Activated CD8-positive, alpha-beta T cell treated with anti-CD3 and anti-CD28 coated beads, Interleukin-2, amount 10 ng/mL, durations not matched to agents 7 days and 5 days (primary cell): ENCODE results near the gene FXR1. TPM values are rescaled to one million over a fixed set of nuclear protein-coding genes. Genes with fewer than 3 reads are reported as not detected.
A peak's percentile ranks its signal among the peaks of the same experiment; 100 is the strongest.
"Not testable (repeated sequence)": the region's sequence is repeated elsewhere in the genome, so short reads cannot be mapped to it uniquely, and the experiment has no call there.

Experiments
- ATAC-seq: fragments of 150-1000 bp; cut with Tn5 transposase; one replicate; pipeline ENCODE4 v1.10.0; 2021; ENCODE audit warnings: moderate library complexity
- CTCF ChIA-PET: fragments of 350-600 bp; sonication (Branson Sonifier 250); formaldehyde crosslinking; loops from one replicate; lab custom pipeline; 2021; ENCODE audit warnings: antibody characterized with exemption; lab: Charles Lee
- POLR2A ChIA-PET: fragments of 350-600 bp; sonication (Branson Sonifier 250); formaldehyde crosslinking; loops from one replicate; lab custom pipeline; 2021; ENCODE audit warnings: antibody characterized with exemption; lab: Charles Lee
- DNase-seq: peaks from one replicate; pipeline ENCODE4 v3.0.0-alpha.2; 2020
- H3K27ac Mint-ChIP-seq: one replicate; pipeline ENCODE4 v1.8.0; 2021; ENCODE audit warnings: mild to moderate bottlenecking, mixed read lengths
- H3K27me3 Mint-ChIP-seq: one replicate; pipeline ENCODE4 v1.8.0; 2021; ENCODE audit warnings: low read depth, mixed read lengths
- H3K36me3 Mint-ChIP-seq: one replicate; pipeline ENCODE4 v1.8.0; 2021; ENCODE audit warnings: low read depth, mixed read lengths
- H3K4me1 Mint-ChIP-seq: one replicate; pipeline ENCODE4 v1.8.0; 2021; ENCODE audit warnings: low read depth, mixed read lengths
- H3K4me3 Mint-ChIP-seq: one replicate; pipeline ENCODE4 v1.8.0; 2021; ENCODE audit warnings: mild to moderate bottlenecking, mixed read lengths
- H3K9me3 Mint-ChIP-seq: one replicate; pipeline ENCODE4 v1.8.0; 2022; ENCODE audit warnings: mixed read lengths; ENCODE audit not compliant: insufficient read depth
- total RNA-seq, 2 experiments: library from RNA; stranded (reverse); gene quantifications; one replicate each; pipeline ENCODE4 v1.2.3, GENCODE V29; 2021

FXR1 gene
- total RNA-seq, 2 experiments from 2014 or later: 120 to 134 TPM

DNA sequence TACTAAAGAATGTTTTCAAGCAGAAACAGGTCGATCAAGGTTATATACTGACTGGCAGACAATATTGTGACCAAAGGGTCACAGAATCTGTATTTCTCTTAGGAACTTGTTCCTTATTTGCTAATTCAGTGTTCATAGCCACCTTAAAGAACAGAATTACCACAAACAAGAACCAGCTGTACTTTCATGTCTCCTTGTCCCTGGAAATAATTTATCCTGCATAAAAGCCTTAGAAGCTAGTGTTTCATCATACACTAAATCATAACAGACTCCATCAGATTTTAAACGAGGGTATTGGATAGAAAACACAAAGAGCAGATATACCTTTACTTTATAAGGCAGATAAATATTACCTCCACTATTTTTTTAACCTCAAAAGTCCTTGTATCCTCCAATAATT is 70.7 kb downstream of the FXR1 start:
- Mint-ChIP-seq H3K4me3 (no peak overlapping the region), H3K36me3 (peaks cover 35% of the 10 kb centered on the region), H3K27ac (no peak overlapping the region), H3K9me3 (no peaks in the 10 kb centered on the region), H3K27me3 (no peaks in the 10 kb centered on the region), H3K4me1 (peaks cover 12% of the 10 kb centered on the region)
- DNase-seq (no peak), ATAC-seq (no peak)
- CTCF ChIA-PET: no interaction called here
- POLR2A ChIA-PET: no interaction called here

DNA sequence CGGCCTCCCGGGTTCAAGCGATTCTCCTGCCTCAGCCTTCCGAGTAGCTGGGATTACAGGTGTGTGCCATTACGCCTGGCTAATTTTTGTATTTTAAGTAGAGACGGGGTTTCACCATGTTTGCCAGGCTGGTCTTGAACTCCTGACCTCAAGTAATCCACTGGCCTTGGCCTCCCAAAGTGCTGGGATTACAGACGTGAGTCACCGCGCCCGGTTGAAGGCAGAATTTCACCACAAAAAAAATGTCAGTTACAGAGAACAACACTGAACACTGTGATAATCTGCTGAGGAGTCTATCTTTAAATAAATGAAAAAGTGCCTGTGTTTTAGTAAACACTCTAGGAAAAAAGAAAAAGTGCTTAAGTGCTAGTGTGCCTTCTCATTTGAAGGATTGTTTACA is 73.9 kb downstream of the FXR1 start:
- H3K27ac Mint-ChIP-seq, H3K9me3 Mint-ChIP-seq, CTCF ChIA-PET, H3K4me3 Mint-ChIP-seq, ATAC-seq, DNase-seq, POLR2A ChIA-PET, H3K27me3 Mint-ChIP-seq: not testable (repeated sequence)
- peaks cover 21% of the 10 kb centered on the region for H3K36me3 Mint-ChIP-seq
- peaks cover 28% of the 10 kb centered on the region for H3K4me1 Mint-ChIP-seq

DNA sequence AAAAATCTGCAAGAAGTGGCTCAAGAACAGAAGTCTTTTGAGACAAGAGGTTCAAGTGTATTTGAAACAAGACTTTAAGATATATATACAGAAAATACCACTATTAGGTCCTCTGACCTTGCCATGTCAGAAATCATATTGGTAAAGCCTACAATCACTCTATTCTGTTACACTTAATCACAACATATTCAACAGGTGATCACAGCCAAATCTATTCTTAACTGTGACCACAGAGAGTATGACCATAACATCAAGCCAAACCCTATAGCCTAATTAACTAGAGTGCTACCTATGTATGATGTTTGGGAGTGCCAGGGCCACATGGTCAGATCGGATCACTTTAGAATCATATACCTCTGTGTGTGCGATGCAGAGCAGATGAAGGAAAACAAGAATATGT is 74.9 kb downstream of the FXR1 start:
- Mint-ChIP-seq H3K4me3 (no peak overlapping the region), H3K4me1 (peaks cover 28% of the 10 kb centered on the region), H3K27me3 (no peaks in the 10 kb centered on the region), H3K27ac (no peak overlapping the region), H3K9me3 (no peaks in the 10 kb centered on the region), H3K36me3 (peaks cover 20% of the 10 kb centered on the region)
- POLR2A ChIA-PET: no interaction called here
- ATAC-seq (no peak), DNase-seq (no peak)
- CTCF ChIA-PET: no interaction called here

DNA sequence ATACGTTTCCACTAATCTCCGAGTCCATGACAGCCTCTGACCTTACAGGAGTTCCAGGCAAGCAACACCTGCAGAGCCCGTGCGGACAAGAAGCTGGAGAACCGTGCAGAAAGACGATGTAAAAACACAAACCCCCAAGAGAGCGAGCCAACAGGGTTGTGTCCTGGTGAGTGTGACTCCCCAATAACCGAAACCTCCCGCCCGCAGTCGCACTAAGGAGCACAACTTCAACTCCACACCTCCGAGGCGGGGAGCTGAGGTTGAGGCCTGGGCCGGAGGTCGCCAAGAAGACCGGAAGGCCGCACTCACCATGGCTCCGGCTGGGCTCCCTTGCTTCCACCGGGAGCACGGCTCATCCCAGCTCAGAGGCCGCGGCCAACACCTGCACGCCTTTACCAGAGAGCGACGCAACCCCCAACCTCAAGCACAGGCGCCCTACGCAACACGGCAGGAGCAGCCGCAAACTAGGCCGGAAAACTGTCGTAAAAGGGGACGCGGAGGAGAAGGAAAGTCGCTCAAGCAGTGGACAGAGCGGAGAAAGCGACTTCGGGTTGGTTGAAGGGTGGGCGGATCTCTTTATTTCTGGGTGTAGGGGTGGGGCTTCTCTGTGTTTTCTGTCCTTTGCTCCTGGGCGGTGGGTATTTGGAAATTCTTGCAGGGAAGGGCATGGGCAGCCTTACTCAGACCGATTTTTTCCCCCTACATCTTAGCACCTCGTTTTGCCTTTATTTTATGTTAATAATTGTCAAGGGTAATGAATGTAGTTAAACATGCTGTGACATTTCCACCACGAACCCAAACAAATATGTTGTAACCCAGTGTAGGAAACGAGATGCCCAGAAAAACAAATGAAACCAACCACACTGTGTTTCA is 77.1 kb downstream of the FXR1 start, which contains the start of gene DNAJC19:
TSS of gene DNAJC19 (minus strand) at position 446 of the 873 bp plus-strand sequence. CDS start at position 312, 134 bp downstream.
- CTCF ChIA-PET: no interaction called here
- Mint-ChIP-seq H3K4me3 (peak within 1 kb of the TSS; percentile 91), H3K36me3 (peaks cover 13% of the 10 kb centered on the region), H3K4me1 (peaks cover 28% of the 10 kb centered on the region), H3K9me3 (no peaks in the 10 kb centered on the region), H3K27ac (peak within 1 kb of the TSS; percentile 92), H3K27me3 (no peaks in the 10 kb centered on the region)
- ATAC-seq: peak; percentile 97
- DNase-seq: peak; percentile 94
- POLR2A ChIA-PET: interaction anchor here (1.0 kb wide), 1 partner anchor 77 kb away, joined by 8 read pairs; the partner anchor contains the start of gene FXR1

DNA sequence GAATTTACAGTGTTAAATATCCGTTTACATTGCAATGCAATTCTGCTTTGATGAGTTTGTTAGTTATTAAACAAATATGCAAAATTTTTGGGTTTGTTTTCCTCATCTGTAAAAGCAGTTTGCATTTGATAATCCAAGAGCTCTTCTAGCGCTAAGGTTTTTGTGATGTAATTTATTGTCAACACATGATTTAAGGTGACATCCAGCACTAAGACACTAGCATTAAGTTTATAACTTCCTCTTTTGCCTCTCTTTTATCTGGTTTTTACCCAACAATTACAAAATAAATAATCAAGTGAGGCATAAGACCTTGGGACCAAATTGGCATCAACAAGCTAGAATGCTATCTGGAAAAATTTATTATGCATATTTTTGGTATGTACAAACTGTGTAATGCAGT is 78.0 kb downstream of the FXR1 start:
- DNase-seq (no peak), ATAC-seq (no peak)
- Mint-ChIP-seq H3K4me3 (peak overlapping the region; percentile 91), H3K9me3 (no peaks in the 10 kb centered on the region), H3K27ac (no peak overlapping the region), H3K27me3 (peaks cover 3% of the 10 kb centered on the region), H3K36me3 (peaks cover 11% of the 10 kb centered on the region), H3K4me1 (peaks cover 28% of the 10 kb centered on the region)
- ChIA-PET POLR2A (no interaction called here), CTCF (interaction anchor here (1.3 kb wide), 1 partner anchor 78 kb away, joined by 5 read pairs; the partner anchor contains the start of gene FXR1)

DNA sequence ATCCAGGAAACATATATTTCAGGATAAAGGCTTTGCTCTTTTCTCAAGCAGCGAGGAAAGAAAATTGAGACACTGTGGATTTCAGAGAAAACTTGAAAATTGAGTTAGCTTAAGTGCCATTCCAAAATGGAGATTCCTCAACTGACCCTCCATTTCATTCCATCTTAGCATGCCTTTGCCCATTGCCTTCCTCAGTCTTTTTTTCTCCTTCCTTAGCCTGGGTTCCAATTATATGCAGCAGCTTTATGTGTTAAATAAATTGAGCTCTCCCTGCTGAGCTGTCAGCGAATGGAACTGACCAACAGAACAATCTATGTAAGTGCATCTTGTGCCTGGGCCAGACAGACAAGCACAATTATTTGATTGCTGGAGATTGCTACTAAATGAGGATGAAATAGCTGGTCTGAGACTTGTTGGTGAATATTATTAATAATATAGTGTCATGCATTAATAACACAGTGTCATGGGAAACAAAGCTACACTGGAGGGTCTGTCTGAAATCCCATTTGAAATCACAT is 84.0 kb downstream of the FXR1 start:
- Mint-ChIP-seq H3K27ac (no peak overlapping the region), H3K9me3 (peaks cover 12% of the 10 kb centered on the region), H3K4me3 (no peak overlapping the region), H3K36me3 (no peaks in the 10 kb centered on the region), H3K4me1 (no peaks in the 10 kb centered on the region), H3K27me3 (peaks cover 3% of the 10 kb centered on the region)
- ATAC-seq (no peak), DNase-seq (no peak)
- CTCF ChIA-PET: no interaction called here
- POLR2A ChIA-PET: no interaction called here

DNA sequence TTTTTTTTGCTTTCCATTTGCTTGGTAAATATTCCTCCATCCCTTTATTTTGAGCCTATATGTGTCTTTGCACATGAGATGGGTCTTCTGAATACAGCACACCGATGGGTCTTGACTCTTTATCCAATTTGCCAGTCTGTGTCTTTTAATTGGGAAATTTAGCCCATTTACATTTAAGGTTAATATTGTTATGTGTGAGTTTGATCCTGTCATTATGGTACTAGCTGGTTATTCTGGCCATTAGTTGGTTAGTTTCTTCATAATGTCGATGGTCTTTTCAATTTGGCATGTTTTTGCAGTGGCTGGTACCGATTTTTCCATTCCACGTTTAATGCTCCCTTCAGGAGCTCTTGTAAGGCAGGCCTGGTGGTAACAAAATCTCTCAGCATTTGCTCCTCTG is 89.9 kb downstream of the FXR1 start:
- H3K4me1 Mint-ChIP-seq, CTCF ChIA-PET, DNase-seq, POLR2A ChIA-PET, H3K27ac Mint-ChIP-seq, H3K4me3 Mint-ChIP-seq, H3K27me3 Mint-ChIP-seq, H3K36me3 Mint-ChIP-seq, ATAC-seq: not testable (repeated sequence)
- H3K9me3 Mint-ChIP-seq: peaks cover 13% of the 10 kb centered on the region

DNA sequence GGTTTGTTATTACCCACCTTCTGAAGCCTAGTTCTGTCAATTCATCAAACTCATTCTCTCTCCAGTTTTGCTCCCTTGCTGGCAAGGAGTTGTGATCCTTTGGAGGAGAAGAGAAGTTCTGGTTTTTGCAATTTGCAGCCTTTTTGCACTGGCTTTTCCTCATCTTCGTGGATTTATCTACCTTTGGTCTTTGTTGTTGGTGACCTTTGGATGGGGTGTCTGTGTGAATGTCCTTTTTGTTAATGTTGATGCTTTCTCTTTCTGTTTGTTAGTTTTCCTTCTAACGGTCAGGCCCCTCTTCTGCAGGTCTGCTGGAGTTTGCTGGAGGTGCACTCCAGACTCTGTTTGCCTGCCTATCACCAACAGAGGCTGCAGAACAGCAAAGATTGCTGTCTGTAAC is 91.0 kb downstream of the FXR1 start:
- CTCF ChIA-PET, H3K4me3 Mint-ChIP-seq, H3K36me3 Mint-ChIP-seq, POLR2A ChIA-PET, ATAC-seq, H3K27me3 Mint-ChIP-seq, H3K27ac Mint-ChIP-seq, H3K4me1 Mint-ChIP-seq, DNase-seq: not testable (repeated sequence)
- H3K9me3 Mint-ChIP-seq: peaks cover 13% of the 10 kb centered on the region

DNA sequence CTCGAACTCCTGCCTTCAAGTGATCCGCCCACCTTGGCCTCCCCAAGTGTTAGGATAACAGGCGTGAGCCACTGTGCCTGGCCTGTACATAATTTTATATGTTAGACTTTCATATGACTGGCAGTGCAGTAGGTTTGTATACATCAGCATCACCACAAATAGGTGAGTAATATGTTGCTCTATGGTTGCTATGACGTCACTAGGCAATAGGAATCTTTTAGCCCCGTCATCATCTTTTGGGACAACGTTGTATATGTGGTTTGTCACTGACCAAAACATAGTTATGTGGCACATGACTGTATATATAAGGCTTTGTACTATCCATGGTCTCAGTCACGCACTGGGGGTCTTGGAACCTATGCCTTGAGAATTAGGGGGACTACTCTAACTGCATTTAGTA is 94.1 kb downstream of the FXR1 start:
- H3K4me1 Mint-ChIP-seq: no peaks in the 10 kb centered on the region
- no peak for DNase-seq
- no peak for ATAC-seq
- no peak overlapping the region for H3K27ac Mint-ChIP-seq
- no peaks in the 10 kb centered on the region for H3K27me3 Mint-ChIP-seq
- ChIA-PET CTCF (no interaction called here), POLR2A (no interaction called here)
- no peaks in the 10 kb centered on the region for H3K36me3 Mint-ChIP-seq
- no peaks in the 10 kb centered on the region for H3K9me3 Mint-ChIP-seq
- H3K4me3 Mint-ChIP-seq: no peak overlapping the region

DNA sequence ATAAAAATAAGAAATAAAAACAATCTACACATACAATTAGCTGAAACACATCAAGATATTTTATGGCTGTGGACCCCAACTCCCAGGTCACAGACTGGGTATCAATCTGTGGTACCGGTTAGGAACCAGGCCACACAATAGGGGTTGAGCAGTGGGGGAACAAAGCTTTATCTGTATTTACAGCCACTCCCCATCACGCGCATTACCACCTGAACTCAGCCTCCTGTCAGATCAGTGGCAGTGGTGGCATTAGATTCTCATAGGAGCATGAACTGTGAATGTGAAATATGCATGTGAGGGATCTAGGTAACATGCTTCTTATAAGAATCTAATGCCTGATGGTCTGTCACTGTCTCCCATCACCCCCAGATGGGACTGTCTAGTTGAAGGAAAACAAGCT is 94.8 kb downstream of the FXR1 start:
- DNase-seq: no peak
- H3K27ac Mint-ChIP-seq: no peak overlapping the region
- no peaks in the 10 kb centered on the region for H3K9me3 Mint-ChIP-seq
- CTCF ChIA-PET: no interaction called here
- H3K4me3 Mint-ChIP-seq: no peak overlapping the region
- H3K27me3 Mint-ChIP-seq: no peaks in the 10 kb centered on the region
- no peak for ATAC-seq
- H3K4me1 Mint-ChIP-seq: no peaks in the 10 kb centered on the region
- no peaks in the 10 kb centered on the region for H3K36me3 Mint-ChIP-seq
- POLR2A ChIA-PET: no interaction called here

DNA sequence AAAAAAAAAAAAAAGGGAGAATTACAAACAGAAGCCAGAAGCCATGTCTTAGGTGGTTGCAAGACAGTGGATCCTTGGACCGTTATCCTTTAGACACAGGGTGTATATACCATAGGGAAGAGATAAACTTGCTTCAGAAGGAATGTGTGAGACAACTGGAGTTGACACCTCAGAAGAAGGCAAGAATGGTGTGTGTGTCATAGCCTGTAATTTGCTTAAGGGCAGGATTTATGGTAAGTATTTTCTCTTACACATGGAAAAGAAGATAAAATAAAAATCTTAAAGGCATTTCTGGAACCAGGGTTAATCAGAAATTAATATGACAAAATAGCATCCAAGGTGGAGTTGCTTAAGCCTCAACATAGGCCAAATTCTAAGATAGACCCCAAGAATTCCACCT is 96.3 kb downstream of the FXR1 start:
- Mint-ChIP-seq H3K4me3 (no peak overlapping the region), H3K9me3 (no peaks in the 10 kb centered on the region), H3K27ac (no peak overlapping the region), H3K36me3 (no peaks in the 10 kb centered on the region), H3K27me3 (no peaks in the 10 kb centered on the region), H3K4me1 (no peaks in the 10 kb centered on the region)
- DNase-seq: no peak
- ChIA-PET CTCF (no interaction called here), POLR2A (no interaction called here)
- ATAC-seq: no peak

DNA sequence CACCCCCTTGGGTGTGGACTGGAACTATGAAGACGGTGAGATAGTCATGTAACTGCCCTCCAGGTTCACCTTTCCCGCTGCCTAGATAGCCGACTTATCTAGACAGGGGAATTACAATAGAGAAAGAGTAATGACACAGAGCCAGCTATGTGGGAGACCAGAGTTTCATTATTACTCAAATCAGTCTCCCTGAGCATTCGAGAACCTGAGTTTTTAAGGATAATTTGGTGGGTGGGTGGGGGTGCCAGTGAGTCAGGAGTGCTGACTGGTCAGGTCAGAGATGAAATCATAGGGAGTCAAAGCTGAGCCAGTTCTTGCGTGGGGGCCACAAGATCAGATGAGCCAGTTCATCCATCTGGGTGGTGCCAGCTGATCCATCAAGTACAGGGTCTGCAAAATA is 96.8 kb downstream of the FXR1 start:
- Mint-ChIP-seq H3K27ac (no peak overlapping the region), H3K27me3 (no peaks in the 10 kb centered on the region), H3K9me3 (no peaks in the 10 kb centered on the region), H3K36me3 (no peaks in the 10 kb centered on the region), H3K4me3 (no peak overlapping the region), H3K4me1 (no peaks in the 10 kb centered on the region)
- DNase-seq: no peak
- ChIA-PET POLR2A (no interaction called here), CTCF (no interaction called here)
- ATAC-seq: no peak
